GM21526 (cell line): ENCODE data around the gene C1QB.

Experiments used
- ATAC-seq: cut with Tn5 transposase; IDR thresholded peaks from one replicate; pipeline ENCODE4 v1.9.1; 2021; ENCODE audit warnings: moderate library complexity; ENCODE audit not compliant: unreplicated experiment, low FRiP score

C1QB gene

DNA sequence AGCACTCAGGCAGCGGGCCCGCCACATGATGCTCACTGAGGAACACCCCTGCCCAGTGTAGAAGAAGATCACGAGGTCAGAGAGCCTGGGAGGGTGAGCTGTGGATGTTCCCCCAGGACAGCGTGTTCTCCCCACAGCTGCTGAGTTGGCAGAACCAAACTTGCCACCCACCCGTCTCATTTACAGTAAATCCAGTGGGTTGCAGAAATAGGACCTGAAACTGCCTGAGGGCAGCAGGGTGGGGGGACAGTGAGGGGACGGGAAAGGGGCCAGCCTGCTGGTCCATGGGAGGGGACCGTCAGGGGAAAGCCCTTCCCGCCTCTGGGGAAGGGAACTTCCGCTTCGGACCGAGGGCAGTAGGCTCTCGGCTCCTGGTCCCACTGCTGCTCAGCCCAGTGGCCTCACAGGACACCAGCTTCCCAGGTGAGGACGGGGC is at the start of gene C1QB:
Gene C1QB, plus strand, starts transcription at position 356 of the 436 bp plus-strand sequence. CDS start 6,227 bp downstream, outside the sequence.
- no peak for ATAC-seq

- ATAC-seq = no peak
These were observed 46.9 kb upstream of the C1QB start for GRCh38 chr1:22606161-22606560.

GRCh38 chr1:22607154-22607553 is 45.9 kb upstream of the C1QB start:
- no peak for ATAC-seq

DNA sequence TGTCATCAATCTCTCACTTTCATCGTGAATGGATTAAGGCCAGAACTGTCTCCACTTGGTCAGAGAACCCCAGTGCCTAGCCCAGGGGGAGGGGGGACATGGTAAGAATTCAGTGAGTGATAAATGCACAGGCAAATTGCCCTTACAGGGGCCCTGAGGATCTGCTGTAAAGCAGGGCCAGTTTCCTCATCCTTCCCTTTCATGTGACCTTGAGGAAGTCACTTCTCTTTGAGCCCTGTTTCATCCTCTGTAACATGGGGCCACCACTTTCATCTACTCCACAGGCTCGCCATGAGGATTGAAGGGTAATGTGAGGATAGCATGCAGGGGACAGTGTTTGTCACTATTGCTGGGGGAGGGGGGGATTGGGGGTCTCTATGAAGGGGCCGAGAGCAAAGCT is 44.7 kb upstream of the C1QB start:
- no peak for ATAC-seq

DNA sequence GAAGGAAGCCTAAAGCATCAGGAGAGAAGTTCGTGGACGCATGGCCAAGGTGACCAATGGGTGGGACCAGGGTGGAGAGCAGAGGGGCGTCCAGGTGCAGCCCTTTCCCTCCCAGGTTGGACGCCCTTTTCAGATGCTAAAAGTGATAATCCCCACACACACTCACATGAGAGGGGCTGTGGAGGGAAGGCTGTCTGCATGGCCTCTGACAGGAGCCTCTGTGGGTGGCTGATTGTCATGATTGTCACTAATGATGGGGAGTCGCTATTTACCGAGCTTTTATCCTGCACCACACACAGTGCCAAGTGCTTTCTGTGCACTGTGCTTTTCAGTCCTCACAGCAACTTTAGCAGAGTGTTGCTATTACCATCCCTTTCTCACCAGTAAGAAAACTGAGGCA is 43.7 kb upstream of the C1QB start:
- ATAC-seq = no peak

DNA sequence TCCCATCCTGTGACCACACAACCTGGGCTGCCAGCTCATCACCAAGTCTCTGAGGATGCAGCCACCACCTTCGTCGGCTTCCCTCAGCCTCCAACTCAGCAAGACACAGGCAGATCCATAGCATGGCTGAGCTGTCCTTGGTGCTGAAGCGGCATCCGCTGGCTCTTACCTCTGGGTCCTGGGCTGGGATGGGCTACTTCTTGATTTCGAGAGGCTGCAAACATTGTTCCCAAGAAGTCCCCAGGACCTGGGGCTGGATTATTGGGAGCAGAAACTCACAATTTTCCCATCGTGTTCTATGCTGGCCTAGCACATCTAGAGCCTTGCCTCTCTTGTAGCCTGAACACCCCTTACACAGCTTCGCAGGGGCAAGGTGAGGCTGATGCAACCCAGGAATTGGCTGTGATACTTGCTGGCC is 41.5 kb upstream of the C1QB start:
- no peak for ATAC-seq

DNA sequence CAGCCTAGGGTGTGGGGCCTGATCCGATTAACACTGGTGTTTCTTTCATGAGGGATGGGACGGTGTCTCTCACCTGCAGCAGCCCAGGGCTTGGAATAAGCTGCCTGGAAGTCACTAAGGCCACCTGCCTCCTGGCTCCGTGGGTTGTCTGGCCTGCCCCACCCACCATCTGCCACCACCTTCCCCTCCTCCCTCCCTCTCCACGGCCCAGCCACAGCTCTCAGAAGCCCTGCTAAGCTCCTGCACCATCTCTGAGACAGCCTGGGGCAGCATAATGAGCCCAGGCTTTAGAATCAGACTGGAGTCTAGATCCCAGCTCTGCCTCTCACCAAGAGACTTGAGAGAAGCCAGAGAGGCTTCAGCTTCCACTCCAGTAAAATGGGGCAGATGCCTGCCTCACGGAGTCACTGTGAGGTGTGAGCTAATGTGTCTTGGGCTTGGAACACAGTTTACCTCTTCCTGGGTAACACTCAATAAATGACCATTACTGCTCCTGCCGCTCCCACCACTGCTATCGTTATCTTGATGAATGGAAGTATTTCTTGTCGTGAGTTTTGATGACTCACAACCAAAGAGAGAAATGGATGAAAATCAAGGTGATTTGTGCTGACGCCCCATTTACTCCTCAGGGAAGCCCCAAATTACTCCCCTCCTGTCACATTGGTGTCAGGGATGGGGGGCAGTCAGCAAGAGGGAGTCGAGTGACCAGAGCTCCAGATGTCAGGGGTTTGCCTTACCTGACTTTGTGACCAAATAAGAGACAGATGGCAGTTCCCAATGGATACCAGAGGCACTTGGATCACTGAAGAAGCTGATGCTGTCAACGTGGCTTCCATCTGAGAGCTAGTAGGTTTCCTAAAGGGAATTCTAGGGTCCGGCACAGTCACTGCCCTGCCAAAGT is 40.1 kb upstream of the C1QB start:
- ATAC-seq = no peak

DNA sequence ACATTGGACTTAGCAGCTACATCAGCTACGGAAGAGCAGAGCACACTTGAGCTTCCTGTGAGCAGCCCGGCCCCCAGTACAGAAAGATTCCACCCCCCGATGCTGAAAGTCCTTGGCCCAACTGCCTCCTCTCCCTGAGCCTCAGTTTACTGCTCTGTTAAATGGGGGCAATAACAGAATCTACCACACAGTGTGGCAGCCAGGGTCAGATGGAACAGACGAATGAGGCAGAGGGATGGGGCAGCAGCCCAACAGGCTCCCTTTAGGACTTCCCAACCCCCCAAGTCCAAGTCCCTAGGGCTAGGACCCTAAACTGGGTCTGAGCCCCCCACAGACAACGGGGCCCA is 39.5 kb upstream of the C1QB start:
- ATAC-seq = no peak

DNA sequence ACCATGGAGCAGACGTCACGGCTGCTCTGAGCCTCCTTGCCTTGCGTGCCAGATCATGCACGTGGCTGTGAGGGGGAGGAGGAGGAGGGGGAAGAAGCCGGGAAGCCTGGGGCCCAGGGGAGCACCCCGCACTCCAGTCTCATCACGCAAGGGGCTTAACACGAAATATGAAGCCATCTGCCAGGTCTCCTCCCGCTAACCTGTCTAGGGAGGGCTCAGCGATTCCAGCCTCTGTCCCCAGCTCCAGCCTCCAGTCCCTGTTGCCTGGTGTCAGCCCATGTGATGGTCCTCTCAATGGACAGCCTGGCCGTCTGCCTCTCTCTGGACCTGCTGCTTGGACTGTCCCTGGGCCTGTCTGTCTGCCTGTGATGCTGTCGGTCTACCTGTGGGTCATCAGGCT is 39.1 kb upstream of the C1QB start:
- no peak for ATAC-seq

DNA sequence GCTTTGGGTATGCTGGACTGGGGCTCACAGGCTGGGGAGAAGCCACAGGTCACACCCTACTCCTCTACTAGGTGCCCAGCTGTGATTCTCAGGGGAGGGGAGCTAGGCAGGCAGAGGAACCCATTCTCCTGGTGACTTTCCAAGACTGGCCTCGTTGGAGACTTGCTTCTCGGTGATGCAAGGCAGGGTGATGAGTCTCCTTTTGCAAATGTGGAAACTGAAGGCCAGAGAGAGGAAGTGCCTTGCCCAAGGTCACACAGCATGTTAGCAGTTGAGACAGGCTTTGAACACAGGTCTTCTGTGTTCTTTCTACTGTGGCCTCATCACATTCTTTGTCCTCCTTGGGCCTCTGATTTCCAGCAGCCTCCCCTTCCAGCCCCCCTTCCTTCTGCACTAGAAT is 37.1 kb upstream of the C1QB start:
- no peak for ATAC-seq

DNA sequence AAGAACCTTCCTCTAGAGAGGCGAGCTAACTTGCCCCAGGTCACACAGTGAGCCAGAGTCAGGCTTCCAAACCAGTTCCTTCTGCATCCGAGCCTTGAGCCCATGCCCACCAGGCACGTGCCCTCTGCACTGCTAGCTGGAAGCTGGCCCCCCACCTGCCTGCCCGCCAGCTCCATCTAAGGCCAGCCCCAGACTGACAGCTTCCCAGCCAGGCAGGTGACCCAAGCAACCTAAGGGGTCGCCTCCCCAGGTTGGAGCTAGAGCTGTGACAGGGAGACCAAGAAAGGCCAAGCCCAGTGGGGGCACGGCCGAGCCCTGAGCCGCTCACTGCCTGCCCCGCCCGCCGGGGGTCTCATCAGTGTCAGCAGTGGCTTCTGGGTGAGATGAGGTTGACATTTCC is 36.5 kb upstream of the C1QB start:
- ATAC-seq = no peak

- no peak for ATAC-seq
These were observed 35.0 kb upstream of the C1QB start for GRCh38 chr1:22618056-22618455.

GRCh38 chr1:22619252-22619651 is 33.8 kb upstream of the C1QB start:
- no peak for ATAC-seq

GRCh38 chr1:22619798-22620197 is 33.2 kb upstream of the C1QB start:
- ATAC-seq = no peak

GRCh38 chr1:22621761-22622160 is 31.3 kb upstream of the C1QB start:
- no peak for ATAC-seq

- ATAC-seq = no peak
These were observed 27.6 kb upstream of the C1QB start for GRCh38 chr1:22625262-22625925.

DNA sequence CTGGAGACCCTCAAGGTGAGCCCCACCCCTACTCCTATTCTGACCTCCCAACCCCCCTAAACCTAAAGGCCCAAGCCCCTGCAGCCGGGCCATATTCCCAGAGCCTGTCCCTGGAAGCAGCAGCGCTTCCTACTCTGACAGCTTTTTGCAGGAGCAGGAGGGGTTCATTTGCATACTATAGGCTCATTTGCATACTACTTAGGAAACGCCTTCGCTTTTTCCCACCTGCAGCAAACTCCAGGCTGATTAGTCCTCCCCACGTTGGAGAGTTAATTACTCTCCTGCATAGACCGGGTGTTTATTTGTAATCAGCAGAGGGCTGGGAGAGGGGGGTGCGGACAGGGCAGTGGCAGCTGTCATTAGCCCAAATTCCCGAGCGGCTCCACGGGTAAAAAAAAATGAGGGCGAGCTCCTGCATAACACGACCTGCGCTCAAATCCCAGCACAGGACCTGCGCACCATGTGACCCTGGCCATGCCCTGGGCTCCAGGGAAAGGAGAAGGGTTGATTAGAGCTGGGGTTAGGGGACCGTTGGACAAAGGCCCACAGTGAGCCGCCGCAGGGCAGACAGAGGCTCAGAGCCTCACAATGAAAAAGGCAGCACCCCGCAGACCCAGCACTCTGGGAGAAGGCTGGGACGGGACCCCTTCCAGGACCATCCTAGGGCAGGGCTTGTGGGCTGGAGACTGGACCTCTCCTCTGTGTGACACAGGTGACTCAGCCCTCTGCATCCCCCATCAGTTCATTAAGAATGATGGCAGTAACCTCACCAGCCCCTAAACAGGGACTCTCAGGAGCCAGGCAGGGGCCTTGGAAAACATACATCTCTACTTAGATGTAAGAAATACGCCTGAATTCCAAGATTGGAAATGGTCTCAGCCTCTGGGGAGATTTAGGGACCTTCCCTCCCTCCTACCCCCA is 26.5 kb upstream of the C1QB start:
- no peak for ATAC-seq

GRCh38 chr1:22627331-22627730 is 25.7 kb upstream of the C1QB start:
- no peak for ATAC-seq

GRCh38 chr1:22628698-22629444 is 24.2 kb upstream of the C1QB start:
- ATAC-seq = no peak

GRCh38 chr1:22629886-22630285 is 23.1 kb upstream of the C1QB start:
- ATAC-seq = no peak
